ENCODE measurements around the gene CYP11A1. TPM values are rescaled to one million over a fixed set of nuclear protein-coding genes. Genes with fewer than 3 reads are reported as not detected.
A peak's percentile ranks its signal among the peaks of the same experiment; 100 is the strongest.

CYP11A1 gene
- polyA plus RNA-seq, 1 donor, result 1.0 TPM

GRCh38 chr15:74322558-74323180 lies 44.8 kb downstream of the CYP11A1 start:
- DNase-seq (ENCODE audit: low read depth), result no peak

GRCh38 chr15:74320352-74321247 lies 46.8 kb downstream of the CYP11A1 start:
- DNase-seq (ENCODE audit: low read depth), result no peak

GRCh38 chr15:74319596-74320351 lies 47.7 kb downstream of the CYP11A1 start:
- DNase-seq (ENCODE audit: low read depth), result no peak

GRCh38 chr15:74319138-74319460 lies 48.3 kb downstream of the CYP11A1 start:
- DNase-seq (ENCODE audit: low read depth), result no peak

- DNase-seq (ENCODE audit: low read depth), result no peak
Observed at GRCh38 chr15:74318376-74319137, 48.9 kb downstream of the CYP11A1 start.

- peak; percentile 85 for DNase-seq (ENCODE audit: low read depth)
Observed at GRCh38 chr15:74317820-74318375, 49.5 kb downstream of the CYP11A1 start.

- DNase-seq (ENCODE audit: low read depth), result no peak
Observed at GRCh38 chr15:74316141-74316540, 51.3 kb downstream of the CYP11A1 start.

- DNase-seq (ENCODE audit: low read depth), result no peak
Observed at GRCh38 chr15:74315626-74316025, 51.8 kb downstream of the CYP11A1 start.

GRCh38 chr15:74314795-74315438 lies 52.5 kb downstream of the CYP11A1 start:
- DNase-seq (ENCODE audit: low read depth), result no peak

GRCh38 chr15:74313889-74314288 lies 53.6 kb downstream of the CYP11A1 start:
- no peak for DNase-seq (ENCODE audit: low read depth)

GRCh38 chr15:74312445-74313007 lies 54.9 kb downstream of the CYP11A1 start:
- no peak for DNase-seq (ENCODE audit: low read depth)

- DNase-seq (ENCODE audit: low read depth), result no peak
Observed at GRCh38 chr15:74311734-74312444, 55.6 kb downstream of the CYP11A1 start.

GRCh38 chr15:74307827-74308811 lies 59.3 kb downstream of the CYP11A1 start:
- no peak for DNase-seq (ENCODE audit: low read depth)

GRCh38 chr15:74306781-74307217 lies 60.6 kb downstream of the CYP11A1 start:
- no peak for DNase-seq (ENCODE audit: low read depth)

GRCh38 chr15:74305687-74306086 lies 61.8 kb downstream of the CYP11A1 start:
- DNase-seq (ENCODE audit: low read depth), result no peak

GRCh38 chr15:74304431-74304830 lies 63.0 kb downstream of the CYP11A1 start:
- DNase-seq (ENCODE audit: low read depth), result no peak

GRCh38 chr15:74303741-74304309 lies 63.6 kb downstream of the CYP11A1 start:
- DNase-seq (ENCODE audit: low read depth), result no peak

- no peak for DNase-seq (ENCODE audit: low read depth)
Observed at GRCh38 chr15:74302821-74303359, 64.6 kb downstream of the CYP11A1 start.
